Measurements from ENCODE around the gene RMDN3.
A peak's percentile ranks its signal among the peaks of the same experiment; 100 is the strongest.

The RMDN3 gene

DNA sequence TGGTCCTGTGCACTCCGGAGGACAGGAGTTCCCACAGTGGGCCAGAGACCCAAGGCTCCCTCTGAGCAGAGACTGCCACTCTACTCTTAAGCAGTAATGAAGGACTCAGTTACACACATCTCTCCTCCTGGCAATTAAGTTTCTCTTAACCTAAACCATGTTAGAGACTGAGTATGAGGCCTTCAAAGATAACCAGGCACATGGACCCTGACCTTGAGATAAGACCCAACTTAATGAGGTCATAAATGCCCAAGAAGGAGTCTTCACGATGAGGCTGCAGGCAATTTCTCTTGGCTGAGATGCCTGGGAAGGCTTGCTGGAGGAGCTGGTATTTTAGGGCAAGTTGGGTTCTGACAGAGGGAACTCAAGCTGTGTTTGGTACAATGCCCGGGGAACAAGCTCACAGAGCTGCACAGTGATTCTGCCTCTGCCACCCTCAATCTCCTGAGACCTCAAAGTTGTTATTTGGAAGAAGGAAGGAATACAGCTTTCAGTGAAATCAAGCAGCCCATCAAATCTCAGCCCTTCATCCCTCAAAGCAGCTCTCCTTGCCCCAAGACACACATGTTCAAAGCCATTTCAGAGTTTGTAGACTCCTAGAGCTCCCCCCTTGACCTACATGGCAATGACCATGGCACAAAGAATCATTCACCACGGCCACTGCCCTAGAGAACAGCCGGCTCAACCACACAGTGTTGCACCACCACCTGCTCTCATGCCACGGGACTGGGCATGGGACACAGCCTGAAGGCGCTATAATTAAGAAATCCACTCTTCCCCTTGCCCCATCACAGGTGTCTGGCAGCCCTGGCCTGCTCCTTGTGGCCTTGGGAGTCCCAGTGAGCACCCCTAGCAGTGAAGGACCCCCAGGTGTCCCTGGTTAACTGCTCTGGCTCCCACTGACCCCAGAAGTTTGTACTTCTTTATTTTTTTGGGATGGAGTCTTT is 7.1 kb downstream of the RMDN3 start:
- DNase-seq = no peak

DNA sequence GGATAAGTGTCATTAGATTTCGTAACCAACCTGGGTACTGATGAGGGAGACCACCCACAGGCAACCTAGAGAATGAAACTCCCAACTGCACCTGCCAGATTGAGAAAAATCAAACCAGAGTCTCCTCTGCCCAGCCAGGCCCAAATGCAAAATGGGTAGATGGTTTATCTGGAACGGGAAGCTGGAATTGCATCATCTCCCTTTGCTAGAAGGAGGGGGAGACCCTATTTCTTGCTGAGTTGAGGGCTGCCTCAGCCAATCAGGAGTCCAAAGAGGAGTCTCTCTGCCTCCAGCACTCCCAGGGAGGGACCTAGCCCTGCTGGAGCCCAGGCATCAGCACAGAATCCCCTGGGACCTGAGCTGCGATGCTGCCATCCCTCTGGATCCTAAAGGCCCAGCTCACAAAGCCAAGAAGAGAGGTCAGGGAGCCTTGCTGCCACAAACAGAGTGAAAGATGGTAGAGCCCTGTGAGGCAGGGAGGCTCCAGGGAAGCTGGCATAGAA is 8.1 kb downstream of the RMDN3 start:
- DNase-seq = peak; percentile 65

DNA sequence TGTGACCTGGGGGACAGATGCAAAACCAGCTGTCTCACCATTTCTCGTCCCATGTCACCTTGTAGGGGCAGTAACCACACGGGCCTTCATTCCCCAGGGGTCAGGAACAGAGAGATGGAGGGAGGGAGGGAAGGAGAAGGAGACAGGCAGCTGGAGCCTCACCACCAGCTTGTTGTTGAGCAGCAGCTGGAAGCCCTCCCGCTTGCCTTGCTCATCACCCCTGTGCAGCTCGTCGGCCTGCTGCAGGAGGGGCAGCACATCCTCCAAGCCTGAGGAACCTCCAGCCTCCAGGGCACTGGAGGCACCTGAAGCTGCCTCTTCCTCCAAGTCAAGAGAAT is 10.3 kb downstream of the RMDN3 start:
- no peak for DNase-seq

DNA sequence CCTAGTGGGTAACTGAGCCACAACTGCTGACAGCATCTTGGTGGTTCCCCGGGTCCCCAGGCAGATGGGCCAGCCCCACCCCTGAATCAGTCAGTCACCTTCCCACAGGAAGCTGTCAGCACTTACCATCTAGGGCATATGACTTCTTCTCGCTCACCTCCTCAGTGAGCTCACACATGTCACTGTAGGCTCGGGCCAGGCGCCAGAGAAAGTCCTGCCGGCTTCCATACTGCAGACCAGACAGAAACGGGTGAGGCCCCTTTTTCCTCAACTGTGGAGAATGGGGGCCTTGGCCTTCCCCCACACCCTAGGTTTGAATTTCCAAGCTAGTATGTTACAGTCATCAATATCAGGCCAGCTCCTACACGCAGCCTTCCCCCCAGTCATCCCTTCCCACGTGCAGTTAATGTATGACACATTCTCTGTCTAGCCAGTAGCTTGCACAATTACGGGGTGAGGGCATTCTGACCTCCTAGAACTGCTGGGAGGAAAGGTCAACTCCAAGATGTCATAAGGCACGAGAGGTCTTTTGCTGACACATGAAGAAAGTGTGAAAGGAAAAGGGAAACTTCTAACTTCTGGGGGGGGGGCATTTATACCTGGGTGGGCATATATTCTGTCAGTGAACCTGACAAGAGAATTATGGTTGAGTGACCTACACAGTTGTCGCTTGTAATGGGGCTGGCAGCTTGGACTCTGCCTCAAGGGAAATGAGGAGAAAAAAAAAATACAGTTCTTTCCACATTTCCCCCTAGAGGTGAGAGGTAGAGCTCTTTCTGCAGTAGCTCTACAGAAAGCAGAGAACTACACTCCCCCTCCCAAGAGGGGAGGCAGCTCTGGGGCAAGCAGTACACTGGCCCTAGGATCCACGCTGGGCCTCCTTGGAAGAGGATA is 10.9 kb downstream of the RMDN3 start:
- peak; percentile 84 for DNase-seq

DNA sequence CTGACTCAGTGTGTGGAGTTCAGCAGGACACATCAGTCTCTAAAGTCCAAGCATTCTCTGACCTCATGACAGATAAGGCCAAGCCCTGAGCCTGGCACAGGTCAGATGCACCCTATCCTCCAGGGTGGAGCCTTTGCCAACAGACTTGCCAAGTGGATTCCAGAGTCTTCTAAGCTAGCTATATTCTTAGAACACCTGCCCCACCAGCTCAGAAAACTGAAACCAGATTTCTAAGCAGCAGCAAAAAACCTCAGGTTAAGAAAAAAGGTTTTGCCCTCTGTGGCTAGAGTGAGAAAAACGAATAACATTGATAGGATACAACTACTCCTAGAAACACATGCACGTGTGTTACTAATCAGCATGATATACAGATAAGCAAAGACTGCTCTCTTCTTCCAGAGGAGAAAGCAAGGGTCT is 11.6 kb downstream of the RMDN3 start:
- DNase-seq = no peak

DNA sequence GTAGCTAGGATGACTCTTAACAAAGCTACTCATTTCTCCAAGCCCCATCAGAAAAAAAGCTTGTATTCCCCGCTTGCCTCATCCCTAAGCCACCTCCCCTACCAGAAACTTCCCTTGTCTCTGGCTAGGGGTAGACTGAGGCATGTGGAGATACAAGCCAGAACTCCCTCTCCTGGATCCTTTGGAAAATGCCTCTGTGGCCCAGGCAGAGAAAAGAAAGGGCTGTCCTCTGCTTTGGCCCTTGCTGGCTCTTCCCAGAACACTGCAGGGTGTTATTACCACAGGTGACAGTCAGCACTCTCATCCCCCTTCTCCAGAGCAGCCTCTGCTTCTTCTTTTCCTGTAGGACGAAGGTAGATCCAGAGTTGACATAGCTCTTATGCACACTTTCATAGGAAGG is 15.2 kb downstream of the RMDN3 start:
- DNase-seq = no peak

DNA sequence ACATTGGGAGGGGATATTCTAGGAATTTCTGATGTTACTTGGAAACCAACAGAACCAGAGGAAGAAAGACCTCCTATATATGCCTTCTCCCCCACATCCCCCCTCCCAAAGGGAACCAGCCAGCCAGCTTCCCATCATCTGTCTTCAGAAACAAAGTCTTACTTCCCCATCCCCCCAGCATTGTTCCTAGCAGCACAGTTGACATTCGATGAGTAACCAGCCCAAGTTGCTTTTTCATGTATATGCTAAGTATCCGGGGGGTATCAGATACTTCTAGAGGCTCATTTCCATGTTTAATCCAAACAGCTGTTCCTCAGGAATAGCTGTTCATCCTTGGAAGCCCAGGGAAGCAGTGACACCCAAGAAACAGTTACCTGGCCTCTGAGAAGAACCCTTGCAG is 16.0 kb downstream of the RMDN3 start:
- DNase-seq = no peak

DNA sequence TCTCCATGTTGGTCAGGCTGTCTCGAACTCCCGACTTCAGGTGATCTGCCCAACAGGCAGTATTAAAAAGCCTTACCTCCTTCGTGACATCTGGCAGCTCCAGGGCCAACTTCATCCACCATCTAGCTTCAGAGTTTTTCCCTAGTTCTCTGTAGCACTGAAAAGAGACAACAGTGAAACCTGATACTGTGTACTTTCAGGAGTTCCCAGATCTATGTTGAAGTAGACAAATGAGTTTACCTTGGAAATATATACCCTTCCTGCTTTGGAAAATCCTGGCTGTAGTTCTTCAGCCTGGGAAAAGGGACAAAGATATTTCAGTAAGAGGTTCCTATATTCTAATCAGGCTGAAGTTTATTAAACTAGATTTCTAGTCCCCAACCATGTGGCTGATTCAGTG is 18.0 kb downstream of the RMDN3 start:
- no peak for DNase-seq

DNA sequence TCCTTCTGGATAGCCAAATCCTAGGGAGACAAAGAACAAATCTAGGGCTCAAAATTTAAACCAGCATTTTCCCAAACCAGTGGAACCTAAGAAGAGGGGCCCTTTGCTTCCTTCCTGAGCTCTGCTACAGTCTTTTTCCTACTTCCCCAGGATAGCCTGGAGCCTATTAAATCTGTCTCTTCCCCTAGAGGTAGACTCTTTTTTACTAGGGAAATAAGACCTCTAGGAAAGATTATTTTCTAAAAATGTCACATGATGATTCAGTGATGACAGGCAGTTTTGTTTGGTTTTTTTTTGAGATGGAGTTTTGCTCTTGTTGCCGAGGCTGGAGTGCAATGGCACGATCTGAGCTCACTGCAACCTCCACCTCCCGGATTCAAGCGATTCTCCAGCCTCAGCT is 18.5 kb downstream of the RMDN3 start:
- no peak for DNase-seq

DNA sequence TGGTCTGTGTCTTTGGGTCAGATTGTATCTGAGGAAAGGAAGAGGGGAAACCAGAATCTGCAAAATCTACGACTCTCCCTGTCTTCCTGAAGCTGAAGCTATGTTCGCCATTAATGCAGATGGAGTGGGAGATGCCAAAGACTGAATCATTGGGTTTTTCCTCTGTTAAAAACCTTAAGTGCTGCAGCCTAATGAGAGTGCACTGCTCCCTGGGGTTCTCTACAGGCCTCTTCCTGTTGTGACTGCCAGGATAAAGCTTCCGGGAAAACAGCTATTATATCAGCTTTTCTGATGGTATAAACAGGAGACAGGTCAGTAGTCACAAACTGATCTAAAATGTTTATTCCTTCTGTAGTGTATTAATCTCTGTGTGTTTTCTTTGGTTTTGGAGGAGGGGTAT is 24.0 kb downstream of the RMDN3 start:
- no peak for DNase-seq

DNA sequence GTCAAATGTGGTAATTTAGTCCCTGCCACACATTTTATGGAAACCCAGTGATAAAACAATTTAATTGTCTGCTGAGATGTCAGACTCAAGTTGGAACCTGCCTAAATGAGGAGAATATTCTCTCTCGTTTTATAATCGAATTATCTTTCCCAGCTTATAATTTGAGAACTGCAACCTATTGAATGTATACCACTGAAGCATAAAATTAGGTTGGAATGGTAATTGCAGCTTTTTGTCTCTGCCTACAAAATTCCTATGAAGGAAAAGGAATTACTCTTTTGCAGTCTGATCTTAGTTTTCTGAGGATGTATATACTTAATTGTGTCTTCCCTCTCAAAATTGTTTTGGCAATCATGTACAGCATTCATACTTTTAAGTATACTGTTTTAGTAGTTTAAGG is 31.1 kb downstream of the RMDN3 start:
- no peak for DNase-seq

DNA sequence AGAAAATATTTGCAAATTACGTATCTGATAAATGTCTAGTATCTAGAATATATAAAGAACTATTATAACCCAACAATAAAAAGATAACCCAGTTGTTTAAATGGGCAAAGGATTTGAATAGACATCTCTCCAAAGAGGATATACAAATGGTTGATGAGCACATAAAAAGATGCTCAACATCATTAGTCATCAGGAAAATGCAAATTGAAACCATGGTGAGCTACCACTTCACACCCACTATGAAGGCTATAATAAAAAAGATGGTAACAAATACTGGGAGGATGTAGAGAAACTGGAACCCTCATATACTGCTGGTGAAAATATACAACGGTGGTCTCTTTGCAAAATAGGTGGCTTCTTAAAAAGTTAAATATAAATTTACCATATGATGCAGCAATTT is 32.1 kb downstream of the RMDN3 start:
- DNase-seq = peak; percentile 30

DNA sequence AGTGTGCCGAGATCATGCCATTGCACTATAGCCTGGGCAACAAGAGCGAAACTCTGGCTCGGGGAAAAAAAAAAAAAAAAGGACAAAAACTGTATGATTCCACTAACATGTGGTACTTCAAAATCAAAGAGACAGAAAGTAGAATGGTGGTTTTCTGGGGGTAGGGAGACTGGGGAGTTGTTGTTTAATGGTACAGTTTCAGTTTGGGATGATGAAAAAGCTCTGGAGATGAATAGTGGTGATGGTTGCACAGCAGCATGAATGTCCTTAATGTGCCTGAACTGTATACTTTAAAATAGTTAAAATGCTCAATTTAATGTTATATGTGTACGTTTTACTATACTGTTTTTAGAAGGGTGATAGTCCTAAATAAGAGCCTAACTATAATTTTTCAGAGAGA is 32.7 kb downstream of the RMDN3 start:
- DNase-seq = no peak

DNA sequence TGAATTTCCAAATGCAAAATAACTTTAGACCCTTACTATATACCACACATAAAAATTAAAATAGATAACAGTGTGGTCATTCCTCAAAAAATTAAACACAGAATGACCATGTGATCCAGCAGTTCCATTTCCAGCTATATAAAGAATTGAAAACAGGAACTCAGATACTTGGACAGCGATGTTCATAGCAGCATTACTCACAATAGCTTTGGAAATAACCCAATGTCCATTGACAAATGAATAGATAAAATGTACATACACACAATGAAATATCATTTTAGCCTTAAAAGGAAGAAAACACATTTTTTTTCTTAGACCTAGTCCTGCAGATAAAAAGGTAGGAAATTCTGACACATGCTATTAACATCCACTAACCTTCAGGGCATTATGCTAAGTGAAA is 33.4 kb downstream of the RMDN3 start:
- DNase-seq = no peak

DNA sequence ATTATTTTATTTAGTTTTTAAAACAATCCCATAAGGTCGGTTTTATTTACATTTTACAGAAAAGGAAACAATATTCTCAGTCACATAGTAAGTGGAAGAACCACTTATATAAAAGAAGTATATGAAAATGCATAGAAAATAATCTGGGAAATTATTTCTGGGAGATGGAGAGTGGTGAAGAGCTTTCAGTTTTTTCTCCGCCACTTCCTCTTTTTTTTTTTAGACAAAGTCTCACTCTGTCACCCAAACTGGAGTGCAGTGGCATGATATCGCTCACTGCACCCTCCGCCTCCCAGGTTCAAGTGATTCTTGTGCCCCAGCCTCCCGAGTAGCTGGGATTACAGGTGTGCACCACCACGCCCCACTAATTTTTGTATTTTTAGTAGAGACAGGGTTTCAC is 38.9 kb downstream of the RMDN3 start:
- DNase-seq = no peak

DNA sequence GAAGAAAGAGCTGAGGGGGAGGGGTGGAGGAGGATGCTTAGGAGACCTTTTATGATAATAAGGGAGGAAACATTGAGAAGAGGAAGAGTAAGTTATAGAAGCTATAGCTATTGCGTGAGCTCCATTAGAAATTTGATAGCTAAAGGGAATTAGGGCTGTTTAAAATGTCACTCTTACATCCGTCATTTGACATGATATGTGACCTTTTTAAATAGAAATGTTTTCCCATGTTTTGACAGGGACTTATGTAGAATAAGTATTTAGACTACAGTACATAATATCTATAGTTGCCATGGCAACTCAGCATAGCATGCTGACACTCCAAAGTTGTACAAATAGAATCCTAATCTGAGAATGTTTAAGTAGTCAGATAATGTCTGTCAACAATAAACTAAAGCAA is 40.9 kb downstream of the RMDN3 start:
- DNase-seq = no peak

DNA sequence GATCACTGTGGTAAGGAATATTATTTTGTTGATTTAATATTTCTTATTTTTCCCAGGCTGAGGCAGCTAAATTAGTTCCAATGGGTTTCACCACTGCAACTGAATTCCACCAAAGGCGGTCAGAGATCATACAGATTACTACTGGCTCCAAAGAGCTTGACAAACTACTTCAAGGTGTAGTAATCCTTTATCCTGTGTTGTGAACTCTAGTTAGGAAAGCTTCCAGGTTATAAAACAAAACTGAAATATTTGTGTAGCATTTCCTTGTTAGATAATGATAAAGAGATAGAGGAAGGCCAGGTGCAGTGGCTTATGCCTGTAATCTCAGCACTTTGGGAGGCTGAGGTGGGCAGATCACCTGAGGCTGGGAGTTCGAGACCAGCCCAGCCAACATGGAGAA is 48.9 kb downstream of the RMDN3 start:
- no peak for DNase-seq

DNA sequence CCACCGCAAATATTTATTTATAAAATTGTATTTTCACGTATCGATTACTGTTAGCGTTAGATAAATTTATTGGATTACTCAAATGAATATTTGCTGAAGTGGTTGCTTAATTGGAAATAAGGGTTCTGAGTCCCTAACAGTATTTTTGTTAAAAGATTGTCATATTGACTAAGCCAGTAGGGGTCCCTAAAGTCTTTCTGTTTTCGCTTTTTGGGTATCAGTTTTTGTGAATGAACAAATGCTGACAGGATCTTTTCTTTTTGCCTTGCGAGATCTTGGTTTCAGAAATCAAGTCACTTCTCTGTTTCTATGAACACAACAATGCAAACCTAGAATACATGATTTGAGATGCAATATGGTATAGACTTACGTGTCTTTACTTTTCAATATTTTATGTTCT is 53.0 kb downstream of the RMDN3 start:
- DNase-seq = no peak

DNA sequence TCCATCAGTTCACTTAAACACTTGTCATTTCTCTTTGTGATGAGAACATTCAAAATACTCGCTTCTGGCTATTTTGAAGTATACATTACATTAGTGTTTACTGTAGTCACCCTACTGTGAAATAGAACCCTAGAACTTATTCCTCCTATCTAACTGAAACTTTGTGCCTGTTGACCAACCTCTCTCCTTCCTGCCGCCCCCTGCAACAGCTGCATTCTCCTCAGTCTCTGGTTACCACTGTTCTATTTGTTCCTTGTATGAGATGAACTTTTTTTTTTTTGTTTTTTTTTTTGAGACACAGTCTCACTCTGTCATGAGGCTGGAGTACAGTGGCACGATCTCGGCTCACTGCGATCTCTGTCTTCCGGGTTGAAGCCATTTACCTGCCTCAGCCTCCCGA is 57.1 kb downstream of the RMDN3 start:
- no peak for DNase-seq

DNA sequence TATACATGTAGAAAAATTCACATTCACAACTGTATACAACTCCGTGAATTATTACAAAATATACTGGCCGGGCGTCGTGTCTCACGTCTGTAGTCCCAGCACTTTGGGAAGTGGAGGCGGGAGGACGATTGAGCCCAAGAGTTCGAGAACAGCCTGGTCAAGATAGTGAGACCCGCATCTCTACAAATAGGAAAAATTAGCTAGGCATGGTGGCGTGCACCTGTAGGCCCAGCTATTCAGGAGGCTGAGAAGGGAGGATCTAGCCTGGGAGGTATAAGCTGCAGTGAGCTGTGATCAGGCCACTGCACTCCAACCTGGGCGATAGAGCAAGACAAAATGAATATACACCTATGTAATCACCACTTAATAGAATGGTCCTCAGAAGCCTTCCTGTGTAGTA is 58.8 kb downstream of the RMDN3 start:
- DNase-seq = no peak

DNA sequence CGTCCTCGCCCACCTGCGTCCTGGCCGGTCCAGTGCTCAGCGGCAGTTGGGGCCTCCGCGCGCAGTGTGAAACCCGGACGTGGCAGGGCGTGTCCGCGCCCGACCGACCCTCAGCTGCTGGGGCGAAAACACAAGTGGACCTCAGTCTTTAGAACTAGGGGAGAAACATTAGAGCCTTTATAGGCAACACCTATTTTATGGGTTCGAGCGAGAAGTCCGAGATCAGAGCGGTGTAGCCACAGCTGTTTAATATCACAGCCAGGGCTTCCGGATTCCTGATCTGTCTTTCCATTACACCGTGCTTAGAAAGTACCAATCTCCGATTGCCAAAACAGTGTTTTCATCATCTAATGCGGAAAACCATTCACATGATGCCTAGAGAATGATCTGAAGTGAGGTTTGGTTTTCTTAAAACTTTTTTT is 59.6 kb downstream of the RMDN3 start:
- DNase-seq = no peak

DNA sequence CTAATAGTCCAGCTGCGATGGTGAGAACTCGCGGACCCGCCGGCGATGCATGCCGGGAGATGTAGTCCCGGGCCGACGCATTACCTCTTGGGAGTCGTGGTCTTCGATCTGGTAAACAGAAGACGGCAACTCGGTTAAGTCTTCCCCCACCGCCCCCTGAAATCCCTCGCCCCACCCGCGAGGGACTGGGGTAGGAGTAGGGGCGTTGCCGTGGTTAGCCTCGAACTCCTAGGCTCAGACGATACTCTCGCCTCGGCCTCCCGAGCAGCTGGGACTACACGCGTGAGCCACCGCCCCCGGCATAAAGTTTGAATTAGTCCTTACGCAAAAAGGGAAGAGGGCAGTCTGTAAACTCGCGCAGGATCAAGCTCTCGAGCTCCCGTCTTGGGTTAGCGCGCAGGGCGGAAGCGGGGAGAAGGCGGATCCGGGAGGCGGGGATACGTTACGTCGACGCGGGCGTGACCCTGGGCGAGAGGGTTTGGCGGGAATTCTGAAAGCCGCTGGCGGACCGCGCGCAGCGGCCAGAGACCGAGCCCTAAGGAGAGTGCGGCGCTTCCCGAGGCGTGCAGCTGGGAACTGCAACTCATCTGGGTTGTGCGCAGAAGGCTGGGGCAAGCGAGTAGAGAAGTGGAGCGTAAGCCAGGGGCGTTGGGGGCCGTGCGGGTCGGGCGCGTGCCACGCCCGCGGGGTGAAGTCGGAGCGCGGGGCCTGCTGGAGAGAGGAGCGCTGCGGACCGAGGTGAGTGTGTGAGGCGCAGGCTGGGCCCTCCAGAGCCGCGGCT is 60.2 kb downstream of the RMDN3 start, which contains the start of gene RAD51:
Gene RAD51, plus strand, starts transcription at position 487 of the 781 bp plus-strand sequence. CDS start 3,585 bp downstream, outside the sequence.
- peak; percentile 95 for DNase-seq
